SU-DHL-6 (cell line): ENCODE measurements around the gene GOLGA3.

ENCODE experiments used
- H2AFZ ChIP-seq: fragments of 200-600 bp; sonication (generic); 2 replicates; pipeline ENCODE4 v1.6.1; 2014; ENCODE audit warnings: low read depth, mild to moderate bottlenecking, moderate library complexity, mixed read lengths, antibody characterized with exemption, low read length; ENCODE audit not compliant: severe bottlenecking
- H3F3A ChIP-seq: fragments of 200-600 bp; shearing (Covaris generic); 2 replicates; pipeline ENCODE4 v1.6.0; 2016; ENCODE audit warnings: antibody characterized with exemption, mild to moderate bottlenecking; ENCODE audit not compliant: insufficient read depth
- H3K27ac ChIP-seq: fragments of 200-600 bp; sonication (generic); 2 replicates; pipeline ENCODE4 v1.5.1; 2016; ENCODE audit warnings: low read depth, mild to moderate bottlenecking, low read length, moderate library complexity, mixed read lengths
- H3K27me3 ChIP-seq: fragments of 200-600 bp; sonication (generic), shearing (Covaris generic); 2 replicates; pipeline ENCODE4 v1.6.0; 2014; ENCODE audit warnings: mild to moderate bottlenecking, low read length
- H3K36me3 ChIP-seq: fragments of 200-600 bp; sonication (generic); 2 replicates; pipeline ENCODE4 v1.6.1; 2014; ENCODE audit warnings: mild to moderate bottlenecking, low read length, mixed read lengths
- H3K4me2 ChIP-seq: fragments of 300-600, 200-600 bp; shearing (Covaris generic), sonication (generic); 2 replicates; pipeline ENCODE4 v1.6.0; 2014; ENCODE audit warnings: low read length, low read depth, mild to moderate bottlenecking; ENCODE audit not compliant: poor library complexity, severe bottlenecking
- H3K4me3 ChIP-seq: fragments of 200-600 bp; sonication (generic); 2 replicates; pipeline ENCODE4 v1.5.1; 2014; ENCODE audit warnings: antibody characterized with exemption, low read length, mild to moderate bottlenecking, mixed read lengths; ENCODE audit not compliant: insufficient read depth, poor library complexity, severe bottlenecking
- H3K79me2 ChIP-seq: fragments of 200-600 bp; sonication (generic); 2 replicates; pipeline ENCODE4 v1.6.1; 2014; ENCODE audit warnings: mild to moderate bottlenecking, low read length, moderate library complexity; ENCODE audit not compliant: insufficient read depth
- H3K9ac ChIP-seq: fragments of 200-600 bp; sonication (generic); 2 replicates; pipeline ENCODE4 v1.7.0; 2014; ENCODE audit warnings: mild to moderate bottlenecking, low read length
- H3K9me2 ChIP-seq: fragments of 200-600 bp; sonication (generic); replicated peaks from 2 replicates; pipeline ENCODE4 v1.6.1; 2014; ENCODE audit warnings: low read length; ENCODE audit not compliant: insufficient read depth
- H3K9me3 ChIP-seq: fragments of 200-600 bp; sonication (generic); 2 replicates; pipeline ENCODE4 v1.6.1; 2014; ENCODE audit warnings: low read length, mixed read lengths; ENCODE audit not compliant: insufficient read depth
- H4K20me1 ChIP-seq: fragments of 200-600 bp; sonication (generic); 2 replicates; pipeline ENCODE4 v1.6.1; 2014; ENCODE audit warnings: low read depth, mild to moderate bottlenecking, antibody characterized with exemption, low read length, moderate library complexity, mixed read lengths
- EZH2phosphoT487 ChIP-seq: fragments of 200-600 bp; sonication (generic), shearing (Covaris generic); conservative IDR thresholded peaks from 2 replicates; pipeline ENCODE4 v1.6.1; 2018; ENCODE audit warnings: mild to moderate bottlenecking, antibody characterized with exemption, low read length, moderate library complexity, mixed read lengths
- TF ChIP-seq, protein P1 (sequence below): fragments of 200-600 bp; sonication (generic); IDR thresholded peaks from one replicate; pipeline ENCODE4 v1.5.1; 2017; ENCODE audit warnings: antibody characterized with exemption, mild to moderate bottlenecking, low read length, moderate library complexity; ENCODE audit not compliant: insufficient read depth, poor library complexity, severe bottlenecking

The GOLGA3 gene

DNA sequence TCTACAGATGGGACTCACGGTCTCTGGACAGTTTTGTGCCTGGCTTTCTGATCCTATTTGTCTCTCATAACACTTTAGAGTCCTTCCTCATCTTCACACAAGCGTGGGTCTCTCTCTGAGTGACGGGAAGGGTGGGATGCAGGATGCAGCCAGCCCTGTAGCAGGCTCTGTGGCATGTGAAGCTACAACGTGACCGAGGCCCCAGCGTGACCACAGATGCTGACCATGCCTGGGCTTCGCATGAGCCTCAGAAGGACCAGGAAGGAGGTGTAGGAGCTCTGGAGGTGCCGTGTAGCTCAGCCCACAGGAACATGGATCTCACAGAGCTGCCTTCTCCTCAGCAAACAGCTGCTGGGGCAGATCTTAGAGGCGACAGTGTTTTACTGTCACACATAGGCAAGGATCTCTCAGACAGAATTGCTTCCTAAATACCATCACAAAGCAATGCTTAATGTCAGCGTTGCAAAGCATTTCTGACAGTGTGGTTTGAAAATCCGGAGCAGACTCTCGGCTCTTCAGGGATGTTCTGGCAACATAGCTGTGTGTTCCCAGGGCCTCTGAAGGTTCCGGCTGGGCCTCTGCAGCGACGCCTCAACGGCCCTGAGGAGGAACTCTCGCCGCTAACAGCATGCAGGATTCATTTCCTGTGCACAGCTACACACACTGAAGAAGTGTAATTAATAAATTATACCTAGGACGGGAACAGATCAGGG is 88.9 kb downstream of the GOLGA3 start:
- H3K9me2 ChIP-seq, result no peaks in the 10 kb centered on the region
- H3K4me3 ChIP-seq, result no peak overlapping the region
- no peak overlapping the region for H3K4me2 ChIP-seq
- no peak overlapping the region for H3K9ac ChIP-seq
- no peak overlapping the region for H2AFZ ChIP-seq
- no peak overlapping the region for H3K27ac ChIP-seq
- H3K9me3 ChIP-seq, result no peaks in the 10 kb centered on the region
- TF ChIP-seq, protein P1, sequence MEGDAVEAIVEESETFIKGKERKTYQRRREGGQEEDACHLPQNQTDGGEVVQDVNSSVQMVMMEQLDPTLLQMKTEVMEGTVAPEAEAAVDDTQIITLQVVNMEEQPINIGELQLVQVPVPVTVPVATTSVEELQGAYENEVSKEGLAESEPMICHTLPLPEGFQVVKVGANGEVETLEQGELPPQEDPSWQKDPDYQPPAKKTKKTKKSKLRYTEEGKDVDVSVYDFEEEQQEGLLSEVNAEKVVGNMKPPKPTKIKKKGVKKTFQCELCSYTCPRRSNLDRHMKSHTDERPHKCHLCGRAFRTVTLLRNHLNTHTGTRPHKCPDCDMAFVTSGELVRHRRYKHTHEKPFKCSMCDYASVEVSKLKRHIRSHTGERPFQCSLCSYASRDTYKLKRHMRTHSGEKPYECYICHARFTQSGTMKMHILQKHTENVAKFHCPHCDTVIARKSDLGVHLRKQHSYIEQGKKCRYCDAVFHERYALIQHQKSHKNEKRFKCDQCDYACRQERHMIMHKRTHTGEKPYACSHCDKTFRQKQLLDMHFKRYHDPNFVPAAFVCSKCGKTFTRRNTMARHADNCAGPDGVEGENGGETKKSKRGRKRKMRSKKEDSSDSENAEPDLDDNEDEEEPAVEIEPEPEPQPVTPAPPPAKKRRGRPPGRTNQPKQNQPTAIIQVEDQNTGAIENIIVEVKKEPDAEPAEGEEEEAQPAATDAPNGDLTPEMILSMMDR, result no peak
- TF ChIP-seq EZH2phosphoT487, result no peak
- peaks cover 42% of the 10 kb centered on the region for H3K36me3 ChIP-seq
- H3F3A ChIP-seq, result no peaks in the 10 kb centered on the region
- H3K79me2 ChIP-seq, result peaks cover 27% of the 10 kb centered on the region
- peaks cover 9% of the 10 kb centered on the region; the same call in 1 of the 2 replicates for H4K20me1 ChIP-seq
- no peaks in the 10 kb centered on the region for H3K27me3 ChIP-seq

GRCh38 chr12:132736913-132737312 is 91.8 kb downstream of the GOLGA3 start:
- H3K36me3 ChIP-seq, result peaks cover 36% of the 10 kb centered on the region

GRCh38 chr12:132736378-132736777 is 92.3 kb downstream of the GOLGA3 start:
- H2AFZ ChIP-seq, result no peak overlapping the region
- no peaks in the 10 kb centered on the region for H3K9me3 ChIP-seq
- H3K27me3 ChIP-seq, result no peaks in the 10 kb centered on the region
- no peaks in the 10 kb centered on the region for H3K9me2 ChIP-seq
- no peaks in the 10 kb centered on the region for H3F3A ChIP-seq
- peaks cover under 1% of the 10 kb centered on the region; the same call in 1 of the 2 replicates for H3K79me2 ChIP-seq
- peaks cover 37% of the 10 kb centered on the region for H3K36me3 ChIP-seq
- H3K4me3 ChIP-seq, result no peak overlapping the region
- no peak for TF ChIP-seq EZH2phosphoT487
- TF ChIP-seq, protein P1, result no peak
- H3K9ac ChIP-seq, result no peak overlapping the region
- no peak overlapping the region for H3K27ac ChIP-seq
- no peaks in the 10 kb centered on the region; the same call in 1 of the 2 replicates for H4K20me1 ChIP-seq
- no peak overlapping the region for H3K4me2 ChIP-seq

More at GRCh38 chr12:132736913-132737312, 91.8 kb downstream of the GOLGA3 start:
- H2AFZ ChIP-seq, result no peak overlapping the region
- no peak for TF ChIP-seq EZH2phosphoT487
- TF ChIP-seq, protein P1, result no peak
- no peaks in the 10 kb centered on the region for H3K9me2 ChIP-seq
- H3K27ac ChIP-seq, result no peak overlapping the region
- H3K9me3 ChIP-seq, result no peaks in the 10 kb centered on the region
- no peaks in the 10 kb centered on the region for H3K27me3 ChIP-seq
- no peak overlapping the region for H3K4me2 ChIP-seq
- H3K9ac ChIP-seq, result no peak overlapping the region
- H3K4me3 ChIP-seq, result no peak overlapping the region
- no peaks in the 10 kb centered on the region; the same call in 1 of the 2 replicates for H4K20me1 ChIP-seq
- H3F3A ChIP-seq, result no peaks in the 10 kb centered on the region
- H3K79me2 ChIP-seq, result peaks cover 6% of the 10 kb centered on the region; the same call in 1 of the 2 replicates
